ENCODE results near the gene ANKMY1.

Gene ANKMY1, protein sequence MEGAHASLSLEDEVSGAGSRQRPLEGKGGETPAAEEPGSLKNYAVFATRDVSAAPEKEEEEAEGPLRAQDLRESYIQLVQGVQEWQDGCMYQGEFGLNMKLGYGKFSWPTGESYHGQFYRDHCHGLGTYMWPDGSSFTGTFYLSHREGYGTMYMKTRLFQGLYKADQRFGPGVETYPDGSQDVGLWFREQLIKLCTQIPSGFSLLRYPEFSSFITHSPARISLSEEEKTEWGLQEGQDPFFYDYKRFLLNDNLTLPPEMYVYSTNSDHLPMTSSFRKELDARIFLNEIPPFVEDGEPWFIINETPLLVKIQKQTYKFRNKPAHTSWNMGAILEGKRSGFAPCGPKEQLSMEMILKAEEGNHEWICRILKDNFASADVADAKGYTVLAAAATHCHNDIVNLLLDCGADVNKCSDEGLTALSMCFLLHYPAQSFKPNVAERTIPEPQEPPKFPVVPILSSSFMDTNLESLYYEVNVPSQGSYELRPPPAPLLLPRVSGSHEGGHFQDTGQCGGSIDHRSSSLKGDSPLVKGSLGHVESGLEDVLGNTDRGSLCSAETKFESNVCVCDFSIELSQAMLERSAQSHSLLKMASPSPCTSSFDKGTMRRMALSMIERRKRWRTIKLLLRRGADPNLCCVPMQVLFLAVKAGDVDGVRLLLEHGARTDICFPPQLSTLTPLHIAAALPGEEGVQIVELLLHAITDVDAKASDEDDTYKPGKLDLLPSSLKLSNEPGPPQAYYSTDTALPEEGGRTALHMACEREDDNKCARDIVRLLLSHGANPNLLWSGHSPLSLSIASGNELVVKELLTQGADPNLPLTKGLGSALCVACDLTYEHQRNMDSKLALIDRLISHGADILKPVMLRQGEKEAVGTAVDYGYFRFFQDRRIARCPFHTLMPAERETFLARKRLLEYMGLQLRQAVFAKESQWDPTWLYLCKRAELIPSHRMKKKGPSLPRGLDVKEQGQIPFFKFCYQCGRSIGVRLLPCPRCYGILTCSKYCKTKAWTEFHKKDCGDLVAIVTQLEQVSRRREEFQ

DNA sequence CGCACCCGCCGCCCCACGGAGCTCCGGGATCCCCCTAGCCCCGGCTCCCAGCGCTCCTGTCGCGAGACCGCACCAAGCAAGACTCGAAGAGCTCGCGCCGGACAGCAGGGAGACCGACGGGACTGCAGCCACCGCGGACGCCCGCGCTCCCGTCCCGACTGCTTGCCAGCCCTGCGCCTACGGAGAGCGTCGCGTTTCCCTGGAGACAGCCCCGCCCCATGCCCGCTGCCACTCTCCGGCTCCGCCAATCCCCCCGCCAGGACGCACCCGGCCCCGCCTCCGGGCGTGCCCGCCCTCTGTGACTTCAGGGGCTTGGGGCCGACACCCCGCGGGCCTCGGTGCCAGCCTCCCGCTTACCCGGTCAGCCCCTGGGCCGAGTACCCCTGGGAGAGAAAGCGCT lies at the start of gene ANKMY1:
ANKMY1 (minus strand) TSS at position 181 of the 400 bp plus-strand sequence. CDS start 653 bp downstream, outside the sequence.
- DNase-seq, result no peak

DNA sequence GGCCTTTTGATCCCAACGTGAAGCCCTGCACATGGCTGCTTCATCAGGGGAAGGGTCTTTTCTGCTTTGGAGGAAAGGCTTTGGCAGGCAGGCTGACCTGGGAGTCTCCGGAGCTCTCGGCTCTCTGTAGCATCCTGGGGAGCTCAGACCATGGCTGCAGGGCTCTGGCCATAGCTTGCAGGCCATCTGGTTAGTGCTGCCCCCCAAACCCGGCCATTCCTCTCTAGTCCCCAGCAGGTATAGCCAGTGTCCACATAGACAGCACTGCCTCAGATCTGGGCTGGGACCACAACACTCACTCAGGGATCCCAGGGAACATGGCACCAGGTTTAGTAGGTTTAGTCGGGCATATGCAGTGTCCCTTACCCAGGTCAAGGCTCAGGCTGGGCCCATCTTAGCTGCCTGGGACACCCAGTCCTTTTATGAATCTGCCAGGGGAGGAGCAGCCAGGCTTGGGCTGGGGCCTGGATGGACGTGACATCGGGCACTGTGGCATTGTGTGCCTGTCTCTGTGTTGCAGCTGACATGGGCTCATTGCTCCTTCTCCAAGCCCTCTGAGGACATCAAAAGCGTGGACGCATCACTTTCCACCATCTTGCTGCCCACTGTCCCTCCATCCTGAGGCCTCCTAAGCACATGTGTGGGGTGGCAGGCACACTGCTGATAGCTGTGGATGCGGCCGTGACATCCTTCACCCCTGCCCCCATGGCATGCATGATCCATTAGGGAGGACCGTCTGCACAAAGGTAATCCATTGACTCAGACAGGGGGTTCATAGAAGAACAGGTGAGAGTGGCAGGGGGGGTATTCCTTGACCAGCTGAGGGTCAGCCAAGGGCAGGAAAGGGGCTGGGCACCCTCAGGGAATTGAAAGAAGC lies 48.3 kb upstream of the ANKMY1 start:
- DNase-seq, result no peak

DNA sequence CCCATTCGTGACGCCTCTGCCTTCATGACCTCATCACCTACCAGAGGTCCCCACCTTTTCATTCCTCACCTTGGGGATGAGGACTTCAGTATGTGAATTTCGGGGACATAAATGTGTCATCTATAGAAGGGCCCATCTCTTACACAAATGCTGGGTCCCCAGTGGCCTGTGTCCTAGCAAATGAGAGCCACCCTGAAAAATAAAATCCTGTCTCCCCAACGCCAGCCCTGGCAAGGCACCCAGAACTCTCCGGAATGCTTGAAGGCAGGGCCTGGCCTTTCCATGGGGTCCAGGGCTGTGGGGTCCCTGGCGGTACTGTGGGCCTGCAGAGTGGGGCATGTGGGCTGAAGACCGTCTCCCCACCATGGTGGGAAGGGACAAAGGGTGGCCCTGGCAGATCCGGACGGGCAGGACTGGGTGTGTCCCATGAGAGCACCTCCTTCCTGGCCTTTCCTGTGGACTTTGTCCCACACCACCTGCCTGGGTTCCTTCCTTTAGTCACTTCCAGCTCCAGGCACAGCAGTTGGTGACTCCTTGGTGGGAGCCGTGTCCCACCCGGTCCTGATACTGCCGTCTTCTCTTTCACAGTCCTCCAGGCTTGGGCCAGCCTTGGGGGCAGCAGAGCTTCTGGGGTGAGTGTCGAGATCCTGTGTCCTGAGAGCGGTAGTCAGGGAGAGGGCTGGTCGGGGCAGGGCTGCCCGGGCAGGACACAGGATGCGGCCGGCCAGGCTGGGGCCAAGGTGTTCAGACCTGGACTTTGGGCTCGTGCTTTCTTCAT lies 47.3 kb upstream of the ANKMY1 start:
- no peak for DNase-seq

GRCh38 chr2:240604291-240604938 lies 46.6 kb upstream of the ANKMY1 start:
- DNase-seq, result no peak

- no peak for DNase-seq
Measured at GRCh38 chr2:240603846-240604245, 46.1 kb upstream of the ANKMY1 start.

GRCh38 chr2:240603081-240603835 lies 45.5 kb upstream of the ANKMY1 start:
- no peak for DNase-seq

- no peak for DNase-seq
Measured at GRCh38 chr2:240602266-240603050, 44.7 kb upstream of the ANKMY1 start.

GRCh38 chr2:240601831-240602160 lies 44.0 kb upstream of the ANKMY1 start:
- DNase-seq, result no peak

DNA sequence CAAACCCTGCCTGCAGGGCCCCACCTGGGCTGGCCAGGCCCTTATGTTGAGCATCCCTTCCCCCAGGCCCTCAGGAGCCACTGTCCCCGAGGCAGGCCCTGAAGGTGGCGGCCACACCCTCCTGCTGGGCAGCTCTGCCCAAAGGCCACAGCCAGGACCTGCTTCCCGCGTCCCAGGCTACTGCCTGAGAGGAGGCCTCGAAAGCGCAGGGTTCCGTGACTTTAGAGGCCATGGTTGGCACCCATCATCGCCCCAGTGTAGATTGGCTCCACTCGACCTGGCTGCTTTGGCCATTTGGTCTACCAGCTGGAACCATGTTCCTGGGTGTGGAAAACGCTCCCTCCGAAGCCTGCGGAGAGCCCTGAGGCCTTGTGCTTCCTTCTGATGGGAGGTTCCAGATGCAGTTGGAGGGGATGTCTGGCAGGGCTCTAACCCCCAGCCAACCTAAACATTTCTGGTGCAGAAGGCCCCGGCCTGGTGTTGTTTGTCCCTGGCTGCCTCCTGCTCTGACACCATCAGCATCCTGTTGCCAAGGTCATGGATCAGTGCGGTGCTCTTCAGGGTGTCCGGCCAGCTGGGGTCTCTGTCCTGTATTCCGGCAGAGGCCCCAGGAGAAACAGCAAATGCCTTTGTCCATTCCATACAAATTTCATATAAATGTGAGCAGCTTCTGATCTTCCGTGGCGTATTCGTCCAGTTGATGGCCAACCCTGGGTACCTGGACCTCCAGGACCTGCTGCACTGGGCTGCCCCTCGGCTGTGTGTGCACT lies 43.5 kb upstream of the ANKMY1 start:
- no peak for DNase-seq

DNA sequence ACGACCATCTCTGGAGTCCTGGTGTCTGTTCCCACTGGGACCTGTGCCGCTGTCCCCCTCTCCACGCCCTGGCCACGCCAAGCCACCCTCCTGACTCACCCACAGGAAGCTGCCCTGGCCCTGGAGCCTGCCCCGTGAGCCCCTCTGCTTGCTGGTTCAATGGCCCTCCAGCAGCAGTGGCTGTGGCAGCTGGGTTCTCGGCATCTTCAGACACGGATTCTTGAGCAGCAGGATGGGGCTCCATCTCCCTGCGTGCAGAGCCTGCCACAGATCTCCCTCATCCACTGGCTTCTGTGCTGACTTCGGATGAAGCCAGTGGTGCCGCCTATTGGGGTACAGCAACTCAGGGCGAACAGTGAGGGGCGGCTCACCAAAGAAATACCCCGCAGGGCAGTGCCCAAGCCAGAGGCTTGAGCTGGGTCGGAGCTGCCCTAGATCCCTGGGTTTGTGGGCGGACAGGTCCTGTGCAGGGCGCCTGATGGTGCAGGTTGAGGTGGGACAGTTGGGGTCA lies 42.7 kb upstream of the ANKMY1 start:
- DNase-seq, result no peak

DNA sequence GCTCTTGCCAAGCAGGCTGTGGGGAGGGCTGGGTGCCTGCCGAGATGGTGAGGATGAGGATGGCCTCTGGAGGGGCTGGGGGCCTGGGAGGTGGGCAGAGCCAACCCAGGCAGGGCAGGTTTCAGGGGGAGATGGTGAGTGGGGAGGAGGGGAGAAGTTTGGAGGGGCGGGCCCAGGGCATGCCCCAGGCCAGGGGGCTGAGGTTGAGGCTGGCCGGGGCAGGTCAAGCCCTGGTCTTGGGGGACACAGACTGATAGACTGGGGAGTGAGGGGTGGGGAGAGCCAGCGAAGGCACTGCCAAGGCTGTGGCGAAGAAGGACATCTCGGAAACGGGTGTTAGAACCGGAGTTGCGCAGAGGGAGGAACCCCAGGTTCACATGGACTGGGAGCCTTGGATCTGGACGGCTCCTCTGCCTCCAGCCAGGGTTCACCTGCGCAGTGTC lies 41.4 kb upstream of the ANKMY1 start:
- DNase-seq, result no peak

- peak in 1 of 2 experiments; percentile 23 for DNase-seq
Measured at GRCh38 chr2:240598311-240598911, 40.6 kb upstream of the ANKMY1 start.

DNA sequence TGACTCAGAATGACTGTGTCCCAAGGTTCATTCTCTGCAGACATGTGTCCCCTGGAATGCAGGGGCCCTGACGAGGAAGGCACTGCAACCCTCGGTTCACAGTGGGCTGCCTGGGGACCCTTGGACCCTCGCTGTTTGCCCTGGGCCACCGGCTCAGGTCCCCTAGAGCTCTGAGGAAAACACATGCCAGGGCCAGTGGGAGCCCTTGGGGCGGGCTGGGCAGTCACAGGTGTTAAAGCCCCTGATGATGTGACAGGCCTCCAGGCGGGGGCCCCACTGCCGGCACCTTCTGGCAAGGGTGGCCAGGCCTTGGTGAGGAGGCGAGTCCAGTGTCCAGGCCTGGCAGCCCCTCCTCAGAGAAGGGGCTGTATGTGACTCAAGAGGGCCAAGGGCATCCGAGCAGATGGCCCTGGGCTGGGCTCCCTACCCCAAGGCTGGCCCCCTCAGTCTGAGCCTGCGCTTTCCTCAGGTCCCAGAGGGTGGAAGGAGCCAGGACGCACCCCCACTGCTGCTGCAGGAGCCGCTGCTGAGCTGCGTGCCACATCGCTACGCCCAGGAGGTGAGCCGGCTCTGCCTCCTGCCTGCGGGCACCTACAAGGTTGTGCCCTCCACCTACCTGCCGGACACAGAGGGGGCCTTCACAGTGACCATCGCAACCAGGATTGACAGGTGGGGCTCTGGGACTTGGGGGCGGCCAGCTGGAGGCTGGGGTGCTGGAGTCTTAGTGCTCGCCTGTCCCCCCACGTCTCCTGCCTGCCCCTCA lies 39.8 kb upstream of the ANKMY1 start:
- DNase-seq, result no peak

DNA sequence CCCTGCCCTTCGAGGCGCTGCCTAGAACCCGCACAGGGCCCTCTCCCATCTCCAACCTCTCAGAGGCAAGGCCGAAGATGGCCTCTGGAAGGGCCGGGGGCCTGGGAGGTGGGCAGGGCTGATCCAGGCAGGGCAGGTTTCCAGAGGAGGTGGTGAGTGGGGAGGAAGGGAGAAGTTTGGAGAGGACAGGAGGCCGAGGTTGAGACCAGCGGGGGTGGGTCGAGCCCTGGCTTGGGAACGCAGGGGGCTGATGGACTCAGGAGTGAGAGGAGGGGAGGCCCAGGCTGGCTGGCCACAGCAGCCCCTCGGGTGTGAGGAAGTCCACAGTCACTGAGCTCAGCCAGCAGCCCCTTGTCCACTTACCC lies 39.2 kb upstream of the ANKMY1 start:
- DNase-seq, result no peak

DNA sequence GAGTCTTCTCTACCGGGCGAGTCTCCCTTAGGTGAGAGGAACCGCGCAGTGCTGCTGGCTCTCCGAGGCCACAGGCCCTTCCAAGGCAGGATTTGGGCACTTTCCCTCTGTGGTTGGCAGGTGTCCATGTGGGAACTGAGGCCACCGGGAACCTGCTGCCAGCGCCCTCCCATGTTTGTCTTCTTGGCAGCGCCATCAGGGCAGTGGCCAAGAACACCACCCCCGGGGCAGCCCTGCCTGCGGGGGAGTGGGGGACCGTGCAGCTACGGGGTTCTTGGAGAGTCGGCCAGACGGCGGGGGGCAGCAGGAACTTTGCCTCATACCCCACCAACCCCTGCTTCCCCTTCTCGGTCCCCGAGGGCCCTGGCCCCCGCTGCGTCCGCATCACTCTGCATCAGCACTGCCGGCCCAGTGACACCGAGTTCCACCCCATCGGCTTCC lies 38.7 kb upstream of the ANKMY1 start:
- peak; percentile 43 to 91 for DNase-seq

DNA sequence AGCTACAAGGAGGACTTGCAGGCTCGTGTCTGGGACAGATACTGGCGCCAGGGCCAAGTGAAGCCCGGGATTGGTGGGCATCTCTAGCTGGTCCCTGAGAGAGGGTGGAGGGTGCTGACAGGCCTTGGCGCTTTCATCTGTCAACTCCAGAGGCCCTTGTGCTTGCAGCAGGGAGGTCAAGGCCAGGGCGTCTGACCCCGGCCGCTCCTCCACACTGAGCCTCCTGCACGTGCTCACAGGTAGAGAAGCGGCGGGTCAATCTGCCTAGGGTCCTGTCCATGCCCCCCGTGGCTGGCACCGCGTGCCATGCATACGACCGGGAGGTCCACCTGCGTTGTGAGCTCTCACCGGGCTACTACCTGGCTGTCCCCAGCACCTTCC lies 38.3 kb upstream of the ANKMY1 start:
- DNase-seq, result no peak

GRCh38 chr2:240595381-240596079 lies 37.7 kb upstream of the ANKMY1 start:
- peak in 1 of 2 experiments; percentile 37 for DNase-seq
